Activated CD4-positive, alpha-beta T cell treated with anti-CD3 and anti-CD28 coated beads, Interleukin-2, amount 10 ng/mL, durations not matched to agents 7 days and 5 days (primary cell): ENCODE data around the gene TANGO2. TPM values are rescaled to one million over a fixed set of nuclear protein-coding genes. Genes with fewer than 3 reads are reported as not detected.

Source experiments
- CTCF ChIA-PET: fragments of 350-600 bp; sonication (Branson Sonifier 250); formaldehyde crosslinking; loops from one replicate; lab custom pipeline; 2021; ENCODE audit warnings: antibody characterized with exemption; lab: Charles Lee
- POLR2A ChIA-PET: fragments of 350-600 bp; sonication (Branson Sonifier 250); formaldehyde crosslinking; loops from one replicate; lab custom pipeline; 2021; ENCODE audit warnings: antibody characterized with exemption; lab: Charles Lee
- DNase-seq: peaks from one replicate; pipeline ENCODE4 v3.0.0-alpha.2; 2020
- H3K27ac Mint-ChIP-seq: one replicate; pipeline ENCODE4 v1.8.0; 2021; ENCODE audit warnings: mild to moderate bottlenecking, moderate library complexity, mixed read lengths
- H3K27me3 Mint-ChIP-seq: one replicate; pipeline ENCODE4 v1.8.0; 2021; ENCODE audit warnings: mixed read lengths
- H3K36me3 Mint-ChIP-seq: one replicate; pipeline ENCODE4 v1.8.0; 2021; ENCODE audit warnings: low read depth, mixed read lengths
- H3K4me1 Mint-ChIP-seq: one replicate; pipeline ENCODE4 v1.8.0; 2021; ENCODE audit warnings: mixed read lengths
- H3K4me3 Mint-ChIP-seq: one replicate; pipeline ENCODE4 v1.8.0; 2021; ENCODE audit warnings: mild to moderate bottlenecking, moderate library complexity, mixed read lengths
- H3K9me3 Mint-ChIP-seq: one replicate; pipeline ENCODE4 v1.8.0; 2021; ENCODE audit warnings: mixed read lengths
- total RNA-seq, 2 experiments: library from RNA; stranded (reverse); gene quantifications; one replicate each; pipeline ENCODE4 v1.2.3, GENCODE V29; 2021

The TANGO2 gene
- total RNA-seq, 2 experiments from 2014 or later = 36.7 to 39.7 TPM

DNA sequence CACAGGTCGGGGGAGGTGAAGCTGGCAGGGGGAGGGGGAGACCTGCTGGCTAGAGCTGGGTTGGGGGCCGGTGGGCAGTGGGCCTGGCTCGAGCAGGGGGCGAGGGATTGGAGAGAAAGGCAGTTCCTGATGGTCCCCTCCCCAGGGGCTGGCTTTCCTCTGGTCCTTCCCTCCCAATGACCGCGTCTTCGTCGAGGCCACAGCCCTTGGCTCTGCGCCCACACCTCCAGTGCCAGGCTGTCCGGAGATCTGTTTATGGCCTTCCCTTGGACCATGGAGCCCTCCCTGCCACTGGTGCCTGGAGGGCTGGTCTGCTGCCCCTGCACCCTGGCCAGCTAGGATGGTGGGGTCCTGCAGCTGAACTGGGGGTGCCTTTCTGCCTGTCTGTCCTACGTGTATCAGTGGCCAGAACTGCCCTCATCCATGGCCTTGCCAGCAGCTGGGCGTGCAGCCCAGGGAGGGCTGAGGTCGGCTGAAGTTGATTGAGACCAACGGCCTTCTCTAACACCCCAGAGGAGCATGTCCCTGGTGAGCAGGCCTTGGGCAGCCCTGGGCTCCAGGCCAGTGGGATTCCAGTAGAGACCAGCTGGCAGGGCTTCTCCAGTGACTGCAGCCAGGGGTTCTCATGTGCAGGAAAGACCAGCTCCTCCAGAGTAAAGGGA is 12.3 kb downstream of the TANGO2 start:
- no peak for DNase-seq
- H3K27me3 Mint-ChIP-seq = no peaks in the 10 kb centered on the region
- no peaks in the 10 kb centered on the region for H3K9me3 Mint-ChIP-seq
- ChIA-PET POLR2A (no interaction called here), CTCF (interaction anchor here (0.8 to 1.5 kb wide), 3 partner anchors 9 to 36 kb away, joined by 3 to 4 read pairs (median 3); no protein-coding TSS in a partner anchor)
- H3K4me3 Mint-ChIP-seq = no peak overlapping the region
- peaks cover 15% of the 10 kb centered on the region for H3K36me3 Mint-ChIP-seq
- peaks cover 22% of the 10 kb centered on the region for H3K4me1 Mint-ChIP-seq
- H3K27ac Mint-ChIP-seq = no peak overlapping the region

DNA sequence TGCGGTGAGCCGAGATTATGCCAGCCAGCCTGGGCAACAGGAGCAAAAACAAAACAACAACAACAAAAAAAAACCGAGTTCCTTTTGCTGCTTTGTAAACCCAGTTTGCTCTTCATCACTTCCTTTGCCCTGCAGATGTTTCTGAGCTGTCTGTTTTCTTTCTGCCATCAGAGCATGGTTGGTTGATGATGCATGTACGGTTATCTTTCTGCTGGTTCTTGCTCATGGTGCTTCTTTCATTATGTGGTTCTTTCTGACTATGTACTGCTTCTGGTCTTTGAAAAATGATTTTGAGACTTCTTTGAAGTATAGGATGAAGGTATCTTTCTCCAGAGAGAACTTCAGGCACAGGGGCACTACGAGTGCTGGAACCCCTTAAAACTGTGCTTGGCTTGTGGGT is 13.2 kb downstream of the TANGO2 start:
- CTCF ChIA-PET = interaction anchor here (0.8 to 1.5 kb wide), 2 partner anchors 12 to 37 kb away, joined by 3 to 4 read pairs; no protein-coding TSS in a partner anchor

DNA sequence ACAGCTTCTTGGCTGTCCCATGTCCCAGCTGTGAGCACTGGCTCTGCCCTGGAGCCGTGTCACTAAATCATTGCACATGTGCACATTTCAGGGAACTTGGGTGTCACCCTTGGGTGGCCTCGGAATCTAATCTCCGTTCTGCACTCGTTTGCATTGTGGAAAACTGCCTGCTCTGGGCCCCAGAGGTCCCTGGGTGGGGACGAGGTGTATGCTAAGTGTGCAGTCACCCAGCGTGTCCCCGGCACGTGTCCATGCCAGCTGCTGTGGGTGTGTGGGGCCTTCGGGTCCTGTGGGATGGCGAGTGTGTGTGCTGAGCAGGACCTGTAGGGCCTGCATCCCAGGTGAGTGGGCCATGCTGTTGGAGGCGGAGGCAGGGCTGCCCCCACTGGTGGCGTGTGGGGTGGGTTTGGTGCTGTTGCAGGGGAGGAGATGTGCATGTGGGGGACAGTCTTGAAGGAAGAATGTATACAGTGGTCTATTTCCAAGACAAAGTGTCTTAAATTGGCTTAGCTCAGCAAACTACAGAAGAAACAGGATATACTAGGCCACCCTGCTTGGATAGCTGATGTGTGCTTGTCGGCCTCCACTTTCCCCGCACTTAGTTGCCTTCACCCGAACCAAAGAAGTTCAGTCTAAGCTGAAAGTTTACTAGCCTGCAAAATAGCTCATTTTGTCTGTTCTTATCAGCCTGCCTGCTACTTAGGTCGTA is 14.6 kb downstream of the TANGO2 start:
- no peaks in the 10 kb centered on the region for H3K9me3 Mint-ChIP-seq

More for the DNA sequence above, 13.2 kb downstream of the TANGO2 start:
- no peaks in the 10 kb centered on the region for H3K27me3 Mint-ChIP-seq
- peaks cover 22% of the 10 kb centered on the region for H3K4me1 Mint-ChIP-seq
- H3K9me3 Mint-ChIP-seq = no peaks in the 10 kb centered on the region
- POLR2A ChIA-PET = interaction anchor here (0.6 kb wide), 1 partner anchor 56 kb away, joined by 6 read pairs; no protein-coding TSS in a partner anchor
- H3K36me3 Mint-ChIP-seq = peaks cover 15% of the 10 kb centered on the region
- H3K4me3 Mint-ChIP-seq = no peak overlapping the region
- H3K27ac Mint-ChIP-seq = no peak overlapping the region
- no peak for DNase-seq

DNA sequence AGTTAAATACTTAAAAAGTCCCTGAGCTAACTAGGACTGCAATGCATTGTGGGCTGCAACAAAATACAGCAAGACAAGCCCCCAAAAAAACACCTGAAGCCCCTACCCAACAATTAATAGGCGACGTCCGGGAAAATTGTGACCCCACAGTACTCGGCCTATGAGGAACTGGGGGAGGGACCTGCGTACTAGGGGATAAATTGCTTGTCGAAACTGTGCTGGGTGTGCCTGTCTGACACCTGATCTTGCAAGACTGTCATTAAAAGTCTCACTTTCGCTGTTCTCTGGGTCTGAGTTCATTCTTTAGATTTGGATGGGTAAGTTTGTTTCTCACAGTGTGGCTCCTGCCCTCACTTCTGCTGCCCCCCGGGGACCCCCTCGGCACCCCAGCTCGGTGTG is 15.2 kb downstream of the TANGO2 start:
- ChIA-PET POLR2A (no interaction called here), CTCF (interaction anchor here (0.7 kb wide), 1 partner anchor 12 kb away, joined by 3 read pairs; no protein-coding TSS in a partner anchor)
- Mint-ChIP-seq H3K36me3 (peaks cover 23% of the 10 kb centered on the region), H3K4me3 (no peak overlapping the region), H3K4me1 (peaks cover 19% of the 10 kb centered on the region), H3K27me3 (no peaks in the 10 kb centered on the region), H3K27ac (no peak overlapping the region), H3K9me3 (no peaks in the 10 kb centered on the region)
- no peak for DNase-seq

More for the DNA sequence above, 14.6 kb downstream of the TANGO2 start:
- H3K4me3 Mint-ChIP-seq = no peak overlapping the region
- CTCF ChIA-PET = no interaction called here
- no peak for DNase-seq
- no peak overlapping the region for H3K27ac Mint-ChIP-seq
- no peaks in the 10 kb centered on the region for H3K27me3 Mint-ChIP-seq
- H3K36me3 Mint-ChIP-seq = peaks cover 23% of the 10 kb centered on the region
- POLR2A ChIA-PET = no interaction called here
- peaks cover 19% of the 10 kb centered on the region for H3K4me1 Mint-ChIP-seq

DNA sequence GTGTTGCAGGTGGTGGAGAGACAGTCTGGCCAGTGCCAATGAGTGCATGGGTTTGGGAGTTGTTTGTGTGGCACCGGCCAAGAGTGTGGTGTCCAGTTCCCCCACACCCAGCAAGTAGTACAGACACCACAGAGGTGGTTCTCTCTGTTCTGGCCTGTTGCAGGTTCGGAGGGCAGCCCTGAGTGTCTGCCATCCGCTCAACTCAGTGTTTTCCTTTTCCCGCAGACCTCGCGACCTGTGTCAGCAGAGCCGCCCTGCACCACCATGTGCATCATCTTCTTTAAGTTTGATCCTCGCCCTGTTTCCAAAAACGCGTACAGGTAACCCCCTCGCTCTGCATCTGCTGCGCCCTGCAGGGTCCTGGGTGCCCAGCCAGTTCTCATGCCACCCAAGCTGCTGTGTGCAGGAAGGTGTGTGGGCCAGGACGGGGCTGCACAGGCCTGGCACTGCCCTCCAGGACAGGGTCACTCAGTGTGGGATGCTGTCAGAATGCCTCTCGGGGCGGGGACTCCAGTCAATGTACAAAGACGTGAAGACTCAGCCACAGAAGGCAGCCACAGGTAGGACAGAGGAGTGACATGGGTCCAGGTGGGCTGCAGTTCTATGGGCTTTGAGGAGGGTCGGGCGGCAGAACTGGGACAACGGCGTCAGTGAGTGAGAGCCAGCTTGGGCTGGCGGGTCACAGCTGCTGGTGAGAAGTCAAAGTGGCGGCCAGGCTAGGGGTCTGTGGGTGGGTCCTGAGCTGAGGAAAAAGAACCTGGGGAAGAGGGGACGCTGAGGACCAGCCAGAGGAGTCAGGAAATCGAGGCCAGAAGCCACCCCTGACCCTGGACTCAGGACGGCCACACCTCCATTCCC is 15.9 kb downstream of the TANGO2 start:
- H3K4me1 Mint-ChIP-seq = peaks cover 14% of the 10 kb centered on the region
- POLR2A ChIA-PET = no interaction called here
- H3K27me3 Mint-ChIP-seq = no peaks in the 10 kb centered on the region
- CTCF ChIA-PET = interaction anchor here (0.7 kb wide), 2 partner anchors 12 to 36 kb away, joined by 3 read pairs; no protein-coding TSS in a partner anchor
- no peak overlapping the region for H3K4me3 Mint-ChIP-seq
- DNase-seq = no peak
- H3K36me3 Mint-ChIP-seq = peaks cover 19% of the 10 kb centered on the region
- H3K27ac Mint-ChIP-seq = no peak overlapping the region
- no peaks in the 10 kb centered on the region for H3K9me3 Mint-ChIP-seq

DNA sequence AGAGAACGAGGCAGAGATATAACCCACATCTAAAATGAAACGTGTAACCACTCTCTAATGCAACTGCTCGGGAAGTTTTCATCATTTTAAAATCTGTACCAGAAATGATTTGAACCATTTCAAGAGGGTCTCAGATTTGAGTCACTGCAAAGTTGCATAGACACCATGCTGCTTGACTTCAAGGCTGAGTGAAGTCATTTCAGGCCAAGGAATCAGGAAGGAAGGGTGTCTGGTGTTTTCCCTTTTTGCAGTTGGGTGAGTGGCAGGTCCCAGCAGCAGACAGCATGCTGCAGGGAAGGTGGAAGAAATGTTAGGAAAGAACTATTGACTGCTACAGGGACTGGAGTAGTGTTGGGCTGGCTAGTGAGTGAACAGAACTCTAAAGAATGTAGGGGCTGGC is 16.5 kb downstream of the TANGO2 start:
- H3K27me3 Mint-ChIP-seq = no peaks in the 10 kb centered on the region
- no peak overlapping the region for H3K27ac Mint-ChIP-seq
- DNase-seq = no peak
- peaks cover 7% of the 10 kb centered on the region for H3K4me1 Mint-ChIP-seq
- no peak overlapping the region for H3K4me3 Mint-ChIP-seq
- H3K36me3 Mint-ChIP-seq = peaks cover 19% of the 10 kb centered on the region
- CTCF ChIA-PET = interaction anchor here (0.7 kb wide), 1 partner anchor 35 kb away, joined by 3 read pairs; no protein-coding TSS in a partner anchor
- H3K9me3 Mint-ChIP-seq = no peaks in the 10 kb centered on the region
- POLR2A ChIA-PET = no interaction called here

DNA sequence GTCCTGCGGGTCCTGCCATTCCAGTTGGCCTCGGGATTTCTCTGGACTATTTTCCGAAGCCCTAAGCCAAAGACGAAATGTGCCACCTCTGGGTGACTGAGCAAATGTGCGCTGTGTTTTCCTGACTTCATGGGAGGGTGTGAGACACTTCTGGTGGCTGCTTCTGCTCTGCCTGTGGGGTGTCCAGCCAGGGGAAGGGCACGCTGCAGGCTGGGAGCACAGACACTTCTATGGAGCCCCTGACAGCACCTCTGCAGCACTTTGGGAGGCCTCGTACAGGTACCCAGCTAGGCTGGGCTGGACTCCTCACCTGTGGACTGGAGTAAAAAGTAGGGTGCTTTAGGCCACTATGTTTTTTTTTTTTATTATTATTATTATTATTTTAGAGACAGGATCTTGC is 17.7 kb downstream of the TANGO2 start:
- no peak for DNase-seq
- ChIA-PET CTCF (interaction anchor here (0.6 kb wide), 1 partner anchor 10 kb away, joined by 4 read pairs; no protein-coding TSS in a partner anchor), POLR2A (no interaction called here)
- Mint-ChIP-seq H3K9me3 (no peaks in the 10 kb centered on the region), H3K4me1 (peaks cover 4% of the 10 kb centered on the region), H3K27ac (no peak overlapping the region), H3K36me3 (peaks cover 19% of the 10 kb centered on the region), H3K4me3 (no peak overlapping the region), H3K27me3 (no peaks in the 10 kb centered on the region)

DNA sequence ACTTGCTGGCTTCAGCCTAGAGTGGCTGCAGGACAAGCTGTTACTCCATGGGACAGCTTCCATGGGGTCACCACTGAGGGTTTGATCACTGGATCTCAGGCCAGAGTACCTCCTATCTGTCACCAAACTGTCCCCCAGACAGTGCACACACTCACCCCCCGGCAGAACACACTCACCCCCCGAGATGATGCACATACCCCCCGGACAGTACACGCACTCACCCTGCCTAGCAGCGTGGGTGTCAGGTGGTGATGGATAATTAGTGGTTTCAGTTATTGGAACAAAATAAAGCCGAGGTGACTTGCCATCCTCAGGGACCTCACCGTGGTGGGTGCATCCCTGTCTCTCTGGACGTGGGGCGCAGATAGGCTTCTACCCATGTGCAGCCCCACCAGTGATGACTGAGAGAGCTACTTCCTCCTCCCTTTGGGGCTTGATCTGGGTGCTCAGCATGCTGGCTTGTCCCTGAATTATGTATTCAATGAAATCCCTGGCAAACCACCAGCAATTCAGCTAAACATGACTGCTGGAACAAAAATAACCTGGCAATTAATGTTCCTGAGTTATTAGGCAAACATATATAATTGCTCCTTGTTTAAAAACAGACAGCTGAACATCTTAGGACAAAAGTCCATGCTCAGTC is 18.9 kb downstream of the TANGO2 start:
- Mint-ChIP-seq H3K27ac (no peak overlapping the region), H3K4me3 (no peak overlapping the region), H3K4me1 (peaks cover 2% of the 10 kb centered on the region), H3K27me3 (no peaks in the 10 kb centered on the region), H3K36me3 (peaks cover 19% of the 10 kb centered on the region), H3K9me3 (no peaks in the 10 kb centered on the region)
- ChIA-PET POLR2A (no interaction called here), CTCF (interaction anchor here (1.0 to 1.6 kb wide), 3 partner anchors 17 to 20 kb away, joined by 3 to 5 read pairs (median 3); partner anchors contain the start of gene TANGO2)
- DNase-seq = no peak

DNA sequence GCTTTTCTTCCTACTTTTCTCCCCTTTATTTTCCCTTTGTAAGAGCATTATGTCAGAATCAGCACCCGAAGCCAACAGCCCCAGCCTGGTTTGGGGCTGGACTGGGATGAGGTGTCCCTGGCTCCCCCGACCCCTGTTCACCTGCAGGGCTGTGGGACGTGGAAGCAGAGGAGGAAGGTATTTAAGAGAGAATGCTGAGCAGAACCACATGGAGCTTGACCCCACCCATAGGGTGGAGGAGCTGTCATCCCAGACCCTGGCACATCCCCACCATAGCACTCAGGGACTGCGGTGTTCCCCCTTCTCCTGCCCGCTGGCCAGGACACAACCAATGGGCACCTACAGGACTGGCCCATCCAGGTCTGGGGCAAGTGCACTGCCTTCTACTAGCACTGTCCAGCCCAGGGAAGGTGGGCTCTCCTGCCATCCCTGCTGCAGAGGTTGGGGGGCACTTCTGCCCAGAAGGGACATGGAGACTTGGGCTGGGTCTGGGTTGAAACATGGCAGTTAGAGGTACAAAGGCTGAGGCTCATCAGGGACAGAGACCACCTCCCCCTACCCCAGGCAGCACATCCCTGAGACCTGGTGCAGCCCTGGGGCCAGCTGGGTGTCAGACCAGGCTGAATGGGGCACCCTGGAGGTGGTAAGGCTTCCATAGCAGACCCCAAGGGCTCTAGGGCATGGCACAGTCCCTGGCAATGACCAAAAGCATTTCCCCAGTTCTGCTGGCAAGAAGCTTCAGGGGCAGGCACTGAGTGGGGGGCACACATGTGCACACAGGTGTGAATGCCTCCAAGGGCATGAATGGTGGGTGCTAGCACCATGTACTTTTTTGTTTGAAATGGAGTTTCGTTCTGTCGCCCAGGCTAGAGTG is 19.7 kb downstream of the TANGO2 start:
- DNase-seq = no peak
- H3K9me3 Mint-ChIP-seq = no peaks in the 10 kb centered on the region
- H3K27ac Mint-ChIP-seq = no peak overlapping the region
- ChIA-PET CTCF (interaction anchor here (1.2 to 1.6 kb wide), 2 partner anchors 17 to 19 kb away, joined by 3 read pairs; partner anchors contain the start of gene TANGO2), POLR2A (no interaction called here)
- H3K27me3 Mint-ChIP-seq = no peaks in the 10 kb centered on the region
- H3K4me1 Mint-ChIP-seq = peaks cover 2% of the 10 kb centered on the region
- peaks cover 19% of the 10 kb centered on the region for H3K36me3 Mint-ChIP-seq
- no peak overlapping the region for H3K4me3 Mint-ChIP-seq

DNA sequence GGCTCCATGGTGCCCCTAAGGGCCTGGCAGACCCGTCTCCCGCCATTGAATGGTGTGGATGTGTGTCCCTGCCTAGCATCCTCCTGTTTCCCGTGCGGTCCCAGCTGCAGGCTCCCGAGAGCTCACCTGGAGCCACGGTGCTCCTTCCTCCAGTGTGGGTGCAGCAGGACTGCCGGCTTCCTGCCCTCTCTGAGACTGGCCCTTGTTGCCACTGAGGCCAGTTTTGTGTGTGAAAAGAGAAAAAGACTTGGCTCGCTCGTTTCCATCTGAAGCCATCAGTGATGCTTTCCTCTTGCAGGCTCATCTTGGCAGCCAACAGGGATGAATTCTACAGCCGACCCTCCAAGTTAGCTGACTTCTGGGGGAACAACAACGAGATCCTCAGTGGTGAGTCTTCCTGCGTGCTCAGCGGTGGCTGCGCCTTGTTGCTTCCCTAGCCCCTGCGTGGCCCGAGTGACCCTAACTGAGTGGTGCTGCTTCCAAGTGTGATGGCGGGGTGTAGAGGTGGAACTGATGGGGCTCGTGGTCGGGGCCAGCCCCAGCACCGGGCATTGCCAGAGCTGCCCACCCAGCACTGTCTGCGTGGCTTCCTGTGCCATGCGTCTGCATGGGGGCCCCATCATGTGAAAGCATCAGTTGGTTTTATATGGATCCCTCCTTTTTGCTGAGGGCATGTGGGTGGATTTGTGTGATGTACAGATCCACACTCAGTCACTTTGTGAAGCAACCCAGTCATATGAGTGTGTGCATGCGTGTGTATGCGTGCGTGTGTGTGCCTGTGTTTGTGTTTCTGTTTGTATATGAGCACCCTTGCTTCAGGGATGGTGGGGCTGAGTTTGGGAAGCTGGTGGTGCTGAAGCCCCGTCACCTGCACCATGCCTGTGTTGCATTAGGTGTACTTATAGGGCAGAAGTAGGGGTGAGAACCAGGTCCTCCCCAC is 22.4 kb downstream of the TANGO2 start:
- DNase-seq = no peak
- Mint-ChIP-seq H3K4me3 (no peak overlapping the region), H3K27me3 (no peaks in the 10 kb centered on the region), H3K9me3 (peaks cover 10% of the 10 kb centered on the region), H3K4me1 (no peaks in the 10 kb centered on the region), H3K27ac (no peak overlapping the region), H3K36me3 (peaks cover 32% of the 10 kb centered on the region)
- CTCF ChIA-PET = no interaction called here
- POLR2A ChIA-PET = no interaction called here

DNA sequence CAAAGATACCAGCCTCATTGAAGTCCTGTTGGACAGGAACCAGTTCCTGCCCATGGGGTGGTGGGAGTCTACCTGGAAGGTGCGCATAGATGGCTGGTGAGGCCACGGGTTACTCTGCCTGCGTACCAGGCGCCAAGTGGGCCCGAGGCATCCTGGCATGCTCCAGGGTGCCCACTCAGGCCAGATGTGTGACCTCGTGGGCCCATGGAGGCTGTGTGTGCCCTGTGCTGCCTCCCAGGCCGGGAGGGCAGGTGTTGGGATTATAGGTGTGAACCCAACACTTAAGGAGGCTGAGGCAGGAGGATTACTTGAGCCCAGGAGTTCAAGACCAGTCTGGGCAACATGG is 23.1 kb downstream of the TANGO2 start:
- POLR2A ChIA-PET = no interaction called here
- no peaks in the 10 kb centered on the region for H3K4me1 Mint-ChIP-seq
- CTCF ChIA-PET = interaction anchor here (0.7 kb wide), 1 partner anchor 48 kb away, joined by 3 read pairs; no protein-coding TSS in a partner anchor
- DNase-seq = no peak
- H3K9me3 Mint-ChIP-seq = peaks cover 15% of the 10 kb centered on the region
- peaks cover 38% of the 10 kb centered on the region for H3K36me3 Mint-ChIP-seq
- H3K27ac Mint-ChIP-seq = no peak overlapping the region
- H3K27me3 Mint-ChIP-seq = no peaks in the 10 kb centered on the region
- no peak overlapping the region for H3K4me3 Mint-ChIP-seq
